ENCODE measurements around the gene CPXM2.

- TF ChIP-seq CTCF (optimal IDR thresholded peaks at IDR 0.05 in 1 of 3, IDR thresholded peaks at IDR 0.05 in 1 of 3, conservative IDR thresholded peaks at IDR 0.05 in 1 of 3; ENCODE audit: extremely low read depth in 1 of 3, insufficient read depth in 2 of 3, low read length in 3 of 3), result no peak
- TF ChIP-seq EZH2 (IDR thresholded peaks at IDR 0.05; ENCODE audit: low read length), result no peak
These were observed 9.4 kb downstream of the CPXM2 start for GRCh38 chr10:123882177-123882576.
